GM12878 (cell line): ENCODE measurements around the gene ACOT13. TPM values are rescaled to one million over a fixed set of nuclear protein-coding genes. Genes with fewer than 3 reads are reported as not detected.

Experiments used
- ATAC-seq: fragments of 200-7000 bp; cut with Tn5 transposase; 3 replicates; pipeline ENCODE4 v1.9.1; 2020; ENCODE audit warnings: mild to moderate bottlenecking, moderate library complexity
- BruUV-seq: library from RNA; stranded (reverse); fragments of 400-500 nt; replicated peaks from 2 replicates; lab custom pipeline; 2021; lab: Mats Ljungman, UMichigan
- CTCF ChIA-PET: fragments of 300-600 bp; sonication (Branson Sonifier 250); formaldehyde crosslinking; extraction: SDS; loops from one replicate; lab custom pipeline; 2021; ENCODE audit warnings: inconsistent platforms; lab: Yijun Ruan, JAX
- POLR2A ChIA-PET: fragments of 350-600 bp; formaldehyde crosslinking; extraction: SDS; loops from one replicate; lab custom pipeline; 2021; ENCODE audit warnings: inconsistent platforms; lab: Charles Lee
- RAD21 ChIA-PET: fragments of 300-600 bp; sonication (Branson Sonifier 250); formaldehyde crosslinking; loops from one replicate; lab custom pipeline; 2023; ENCODE audit warnings: antibody characterized with exemption; ENCODE audit not compliant: unreplicated experiment; lab: Charles Lee
- SMC1A ChIA-PET: fragments of 300-600 bp; sonication (Branson Sonifier 250); formaldehyde crosslinking; loops from one replicate; lab custom pipeline; 2023; ENCODE audit not compliant: unreplicated experiment, uncharacterized antibody; lab: Charles Lee
- DNase-seq: peaks from one replicate; pipeline ENCODE4 v3.0.0-alpha.2; 2011; ENCODE audit warnings: low read depth, low spot score
- FAIRE-seq: peaks from 3 replicates; lab custom pipeline; 2011; peaks lifted over from hg19 to GRCh38; lab: Jason Lieb, UNC
- H2AFZ ChIP-seq: 2 replicates; pipeline ENCODE4 v1.6.0; 2011; ENCODE audit warnings: low read depth, low read length, control low read depth; ENCODE audit not compliant: control insufficient read depth
- H3K27ac ChIP-seq: 2 replicates; pipeline ENCODE4 v1.5.1; 2011; ENCODE audit warnings: control low read depth; ENCODE audit not compliant: control insufficient read depth, insufficient read depth
- H3K27me3 ChIP-seq, 2 experiments: replicated peaks in 1 of 2; 2 replicates each; pipeline versions ENCODE4 v1.6.0 to v1.6.1; 2011; ENCODE audit warnings: low read length in 1 of 2; ENCODE audit not compliant: control insufficient read depth in 2 of 2, insufficient read depth in 2 of 2
- H3K36me3 ChIP-seq, 2 experiments: 2 replicates each; pipeline ENCODE4 v1.5.1; 2011; ENCODE audit warnings: low read length in 1 of 2; ENCODE audit not compliant: control insufficient read depth in 2 of 2, insufficient read depth in 2 of 2
- H3K4me1 ChIP-seq: 2 replicates; pipeline ENCODE4 v1.6.1; 2011; ENCODE audit warnings: mild to moderate bottlenecking, low read length, moderate library complexity, mixed read lengths; ENCODE audit not compliant: control insufficient read depth, insufficient read depth
- H3K4me2 ChIP-seq: 2 replicates; pipeline ENCODE4 v1.6.0; 2011; ENCODE audit warnings: control low read depth; ENCODE audit not compliant: control insufficient read depth, insufficient read depth
- H3K4me3 ChIP-seq: fragments of 200-600 bp; sonication (generic); 2 replicates; pipeline ENCODE4 v1.5.1; 2016
- H3K79me2 ChIP-seq: 2 replicates; pipeline ENCODE4 v1.6.0; 2011; ENCODE audit warnings: low read length; ENCODE audit not compliant: control insufficient read depth, insufficient read depth
- H3K9ac ChIP-seq: 2 replicates; pipeline ENCODE4 v1.8.0; 2011; ENCODE audit warnings: low read length, control low read depth, mixed read lengths; ENCODE audit not compliant: control insufficient read depth, insufficient read depth
- H3K9me3 ChIP-seq: replicated peaks from 3 replicates; pipeline ENCODE4 v1.5.1; 2011; ENCODE audit warnings: mild to moderate bottlenecking, low read length; ENCODE audit not compliant: control insufficient read depth, insufficient read depth
- H4K20me1 ChIP-seq: 2 replicates; pipeline ENCODE4 v1.6.0; 2011; ENCODE audit not compliant: control insufficient read depth, insufficient read depth
- ATF7 ChIP-seq: fragments of 450-650 bp; IDR thresholded peaks from 2 replicates; pipeline ENCODE4 v1.6.1; 2016; ENCODE audit warnings: low read depth, mild to moderate bottlenecking
- CEBPZ ChIP-seq: fragments of 150-350 bp; IDR thresholded peaks from 2 replicates; pipeline ENCODE4 v1.6.1; 2016; ENCODE audit warnings: low read depth, low read length
- CHD1 ChIP-seq: IDR thresholded peaks from 2 replicates; pipeline ENCODE4 v1.6.1; 2012; ENCODE audit warnings: low read depth, low read length, improper control_type of control experiment
- CTCF ChIP-seq, 3 experiments: IDR thresholded peaks in 2 of 3; conservative IDR thresholded peaks in 1 of 3; 2 replicates each; pipeline ENCODE4 v1.5.1; 2011; ENCODE audit warnings: low read depth in 3 of 3, low read length in 3 of 3, mild to moderate bottlenecking in 3 of 3, control low read depth in 2 of 3, moderate library complexity in 2 of 3, inconsistent platforms in 1 of 3, mixed read lengths in 1 of 3; ENCODE audit not compliant: control insufficient read depth in 2 of 3, insufficient read depth in 1 of 3; ENCODE audit errors: extremely low read depth in 1 of 3
- JUNB ChIP-seq: IDR thresholded peaks from 2 replicates; pipeline ENCODE4 v1.6.1; 2016; ENCODE audit warnings: antibody characterized with exemption, mild to moderate bottlenecking
- KDM1A ChIP-seq: fragments of 200-600 bp; sonication (generic); IDR thresholded peaks from 2 replicates; pipeline ENCODE4 v1.6.1; 2016; ENCODE audit warnings: borderline replicate concordance
- PAX8 ChIP-seq: fragments of 450-650 bp; IDR thresholded peaks from 2 replicates; pipeline ENCODE4 v1.6.1; 2017; ENCODE audit warnings: mild to moderate bottlenecking, moderate library complexity
- REST ChIP-seq: IDR thresholded peaks from 2 replicates; pipeline ENCODE4 v1.6.1; 2012; ENCODE audit warnings: mild to moderate bottlenecking, low read depth, low read length
- SUZ12 ChIP-seq: fragments of 200-600 bp; sonication (generic); IDR thresholded peaks from one replicate; pipeline ENCODE4 v1.6.1; 2018; ENCODE audit warnings: antibody characterized with exemption, mild to moderate bottlenecking; ENCODE audit not compliant: unreplicated experiment
- ZBTB40 ChIP-seq: fragments of 450-650 bp; IDR thresholded peaks from 2 replicates; pipeline ENCODE4 v1.6.1; 2016; ENCODE audit warnings: mild to moderate bottlenecking, moderate library complexity, borderline replicate concordance
- ZNF217 ChIP-seq: fragments of 450-650 bp; IDR thresholded peaks from 2 replicates; pipeline ENCODE4 v1.6.1; 2017; ENCODE audit warnings: antibody characterized with exemption, mild to moderate bottlenecking
- WGBS: methylation state at CpG from one replicate; pipeline ENCODE4 v1.1.6; 2016; ENCODE audit warnings: low lambda C conversion rate; ENCODE audit not compliant: insufficient replicate concordance, insufficient coverage; ENCODE audit errors: missing lambda C conversion rate; 5-methylcytosine and 5-hydroxymethylcytosine counted together
- in situ Hi-C: fragments of 300-500 bp; cut with MboI; formaldehyde crosslinking; loops from 9 replicates; pipeline ENCODE4 v1.14.3; 2018; ENCODE audit warnings: mixed read lengths
- intact Hi-C: fragments of 100-400 bp; cut with micrococcal nuclease; formaldehyde crosslinking; loops from one replicate; pipeline ENCODE4 v1.14.2; 2022; ENCODE audit not compliant: unreplicated experiment
- polyA plus RNA-seq, 11 experiments: library from polyadenylated mRNA; depleted of rRNA in 4 of 11; unstranded in 6 of 11; stranded (reverse) in 5 of 11; fragments of >200 nt; fragmentation: Nextera tagmentation in 4 of 11; fragmentation: Illumina TruSeq in 1 of 11; extraction: Ambion mirVana in 4 of 11; extraction: Trizol in 1 of 11; gene quantifications; 1 replicate in 1 of 11; 2 replicates in 10 of 11; pipeline versions ENCODE4 v1.2.1 to v1.2.3, GENCODE V29; 2011 to 2016; ENCODE audit warnings: inconsistent platforms in 2 of 11, missing spikeins in 2 of 11, low read depth in 1 of 11
- total RNA-seq, 4 experiments: library from RNA; depleted of rRNA in 3 of 4; stranded (reverse); fragments of >200 nt in 3 of 4; fragmentation: Illumina TruSeq in 1 of 4; extraction: Trizol in 1 of 4; gene quantifications; 2 replicates each; pipeline versions ENCODE4 v1.2.1 to v1.2.3, GENCODE V29; 2013 to 2021

ACOT13 gene
- total and polyA plus RNA-seq, 10 of the 15 experiments (the other 5 are each of a cell fraction or from before 2014, with no cell fraction given), result 6.0 to 60.6 (median 36.6) TPM

- Histone ChIP-seq H4K20me1 (no peaks in the 10 kb centered on the region), H3K27me3 (no peaks in the 10 kb centered on the region), H3K4me1 (no peaks in the 10 kb centered on the region), H3K36me3 (no peaks in the 10 kb centered on the region), H3K79me2 (no peaks in the 10 kb centered on the region), H2AFZ (no peak overlapping the region), H3K9ac (no peak overlapping the region), H3K4me3 (no peak overlapping the region), H3K4me2 (no peak overlapping the region), H3K27ac (no peak overlapping the region), H3K9me3 (no peaks in the 10 kb centered on the region; the same call in 2 of the 3 replicates)
- BruUV-seq, result no TSS peak
- in situ Hi-C loops, result loop anchor here (5.0 kb wide), 1 partner anchor 48 kb away; no protein-coding TSS in a partner anchor
- intact Hi-C loops, result no loop called here
- ChIA-PET SMC1A (no interaction called here), RAD21 (interaction anchor here (0.9 kb wide), 1 partner anchor 59 kb away, joined by 3 read pairs; no protein-coding TSS in a partner anchor), CTCF (interaction anchor here (2.0 kb wide), 1 partner anchor 59 kb away, joined by 6 read pairs; no protein-coding TSS in a partner anchor), POLR2A (no interaction called here)
- no peak for FAIRE-seq
- WGBS, result 100% methylated on average over 1 of the region's 1 CpG
- ATAC-seq, result no peak
- no peak for DNase-seq
- TF ChIP-seq CEBPZ (no peak), REST (no peak), ATF7 (no peak), CHD1 (no peak), SUZ12 (no peak), ZBTB40 (no peak), CTCF (IDR thresholded peaks at IDR 0.05 in 2 of 3, conservative IDR thresholded peaks at IDR 0.05 in 1 of 3; ENCODE audit: control insufficient read depth in 2 of 3, extremely low read depth in 1 of 3, insufficient read depth in 1 of 3, low read depth in 3 of 3, low read length in 3 of 3) (no peak), PAX8 (no peak), ZNF217 (no peak), JUNB (no peak), KDM1A (no peak)
Observed at GRCh38 chr6:24640166-24640565, 26.7 kb upstream of the ACOT13 start.
